Measurements from ENCODE around the gene ZNF500.

The ZNF500 gene

DNA sequence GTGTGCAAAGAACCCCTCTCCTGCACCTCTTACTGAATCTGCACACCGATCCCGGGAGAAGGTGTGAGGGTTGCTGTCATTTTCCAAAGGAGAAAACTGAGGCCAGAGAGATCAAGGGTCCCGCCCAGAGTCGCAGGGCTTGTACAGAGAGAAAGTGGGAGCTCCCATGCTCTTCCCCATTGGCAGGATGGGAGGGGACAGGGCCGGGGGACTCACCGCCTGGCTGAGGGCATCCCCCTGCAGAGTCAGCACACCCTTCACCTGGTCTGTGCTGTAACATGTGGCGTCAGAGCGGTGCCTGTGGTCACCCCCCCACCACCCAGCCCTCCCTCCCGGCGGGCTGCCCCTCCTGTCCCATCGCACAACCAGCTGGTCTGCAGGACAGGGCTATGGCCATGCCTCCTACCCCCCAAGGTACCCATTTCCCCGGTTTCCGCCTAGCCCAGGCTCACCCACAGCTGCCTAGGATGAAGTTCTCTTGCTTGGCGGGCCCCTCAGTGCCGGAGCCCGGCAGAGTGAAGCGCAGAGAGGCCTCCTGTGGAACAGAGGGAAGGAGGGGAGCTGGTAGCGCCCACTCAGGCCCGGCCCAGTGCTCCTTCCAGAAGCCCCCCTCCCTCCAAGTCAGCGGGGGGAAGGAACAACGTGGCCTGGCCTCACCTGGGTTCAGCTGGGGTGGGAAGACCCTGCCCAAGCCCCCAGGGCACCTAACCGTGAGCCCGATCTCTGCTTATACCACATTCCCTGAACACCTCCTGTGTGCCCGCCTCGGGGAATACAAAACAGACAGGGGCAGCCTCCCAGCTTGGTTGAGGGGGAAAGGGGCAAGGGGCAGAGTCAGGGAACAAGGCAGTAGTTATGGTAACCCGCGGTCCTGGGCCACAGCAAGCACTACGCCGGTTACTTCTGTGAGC, 34.3 kb upstream of the ZNF500 start:
- TF ChIP-seq, protein P1, sequence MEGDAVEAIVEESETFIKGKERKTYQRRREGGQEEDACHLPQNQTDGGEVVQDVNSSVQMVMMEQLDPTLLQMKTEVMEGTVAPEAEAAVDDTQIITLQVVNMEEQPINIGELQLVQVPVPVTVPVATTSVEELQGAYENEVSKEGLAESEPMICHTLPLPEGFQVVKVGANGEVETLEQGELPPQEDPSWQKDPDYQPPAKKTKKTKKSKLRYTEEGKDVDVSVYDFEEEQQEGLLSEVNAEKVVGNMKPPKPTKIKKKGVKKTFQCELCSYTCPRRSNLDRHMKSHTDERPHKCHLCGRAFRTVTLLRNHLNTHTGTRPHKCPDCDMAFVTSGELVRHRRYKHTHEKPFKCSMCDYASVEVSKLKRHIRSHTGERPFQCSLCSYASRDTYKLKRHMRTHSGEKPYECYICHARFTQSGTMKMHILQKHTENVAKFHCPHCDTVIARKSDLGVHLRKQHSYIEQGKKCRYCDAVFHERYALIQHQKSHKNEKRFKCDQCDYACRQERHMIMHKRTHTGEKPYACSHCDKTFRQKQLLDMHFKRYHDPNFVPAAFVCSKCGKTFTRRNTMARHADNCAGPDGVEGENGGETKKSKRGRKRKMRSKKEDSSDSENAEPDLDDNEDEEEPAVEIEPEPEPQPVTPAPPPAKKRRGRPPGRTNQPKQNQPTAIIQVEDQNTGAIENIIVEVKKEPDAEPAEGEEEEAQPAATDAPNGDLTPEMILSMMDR (IDR thresholded peaks at IDR 0.05; ENCODE audit: low read length, missing control alignments): no peak
- DNase-seq (ENCODE audit: low read depth): no peak
- H3K4me3 ChIP-seq (replicated peaks; ENCODE audit: low read depth, low read length): peak overlapping the region; percentile 66

DNA sequence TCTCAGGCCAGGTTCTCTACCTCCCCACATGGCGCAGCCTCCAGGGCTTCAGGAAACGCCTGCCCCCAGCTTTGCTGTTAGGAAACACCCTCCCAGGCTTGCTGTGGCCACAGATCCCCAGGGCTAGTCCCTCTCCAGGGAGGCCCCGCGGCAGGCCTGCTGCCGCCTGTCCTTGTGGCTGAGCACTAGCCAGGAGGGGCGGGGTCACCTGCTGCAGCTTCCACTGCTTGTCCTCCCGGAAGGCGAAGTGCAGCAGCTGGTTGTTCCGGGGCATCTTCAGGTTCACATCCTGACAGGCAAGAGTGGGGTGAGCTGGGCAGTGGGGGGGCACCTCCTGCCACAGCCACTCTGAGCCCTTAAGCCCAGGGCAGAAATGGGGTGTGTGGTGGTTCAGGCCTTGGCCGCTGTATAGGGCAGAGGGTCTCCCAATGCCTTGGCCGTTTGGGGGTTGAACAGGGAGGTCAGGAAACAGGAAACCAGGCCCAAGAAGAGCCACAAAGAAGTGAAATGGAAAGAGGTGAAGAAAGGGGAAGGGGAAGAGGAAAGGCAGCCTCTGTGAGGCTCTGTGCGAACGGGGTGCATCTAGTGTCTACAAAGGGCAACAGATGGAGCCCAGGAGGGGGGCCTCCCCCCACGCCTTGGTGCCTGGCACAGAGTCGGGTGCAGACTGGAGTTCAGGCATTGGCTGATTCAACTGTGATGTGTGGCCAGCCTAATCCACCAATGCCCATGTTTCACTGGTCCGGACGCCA, 33.5 kb upstream of the ZNF500 start:
- H3K4me3 ChIP-seq (replicated peaks; ENCODE audit: low read depth, low read length): no peak overlapping the region
- TF ChIP-seq, protein P1 (IDR thresholded peaks at IDR 0.05; ENCODE audit: low read length, missing control alignments): no peak
- no peak for DNase-seq (ENCODE audit: low read depth)

DNA sequence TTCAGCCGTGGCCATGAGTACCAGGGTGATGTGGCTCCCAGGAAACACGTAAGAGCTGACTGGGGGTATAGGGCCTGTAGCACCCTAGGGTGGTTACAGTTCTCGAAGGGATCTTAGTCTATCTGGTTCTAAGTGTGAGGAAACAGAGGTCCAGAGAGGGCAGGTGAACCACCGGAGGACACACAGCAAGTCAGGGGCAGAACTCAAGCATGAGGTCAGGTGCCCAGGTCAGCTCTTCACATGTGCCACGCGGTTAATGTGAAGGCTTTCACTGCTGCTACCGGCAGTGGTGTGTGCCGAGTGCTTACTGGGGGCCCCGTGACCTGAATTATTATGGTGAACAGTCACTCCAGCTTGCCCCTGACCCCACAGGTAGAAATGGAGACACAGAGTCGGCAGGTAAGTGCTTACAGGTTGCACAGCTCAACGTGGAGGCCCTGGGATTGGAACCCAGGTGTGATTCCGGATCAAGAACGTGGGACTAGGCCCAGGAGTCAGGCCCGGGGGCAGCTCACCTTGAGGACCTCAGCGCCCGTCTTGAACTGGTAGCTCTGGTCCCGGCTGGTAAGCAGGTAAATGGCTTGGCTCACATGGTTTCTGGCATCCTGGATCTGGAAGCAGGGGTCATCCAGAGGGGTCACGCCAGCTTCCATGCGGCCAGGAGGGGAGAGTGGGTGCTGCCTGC, 32.4 kb upstream of the ZNF500 start:
- DNase-seq (ENCODE audit: low read depth): no peak
- TF ChIP-seq, protein P1 (IDR thresholded peaks at IDR 0.05; ENCODE audit: low read length, missing control alignments): no peak
- H3K4me3 ChIP-seq (replicated peaks; ENCODE audit: low read depth, low read length): no peak overlapping the region

DNA sequence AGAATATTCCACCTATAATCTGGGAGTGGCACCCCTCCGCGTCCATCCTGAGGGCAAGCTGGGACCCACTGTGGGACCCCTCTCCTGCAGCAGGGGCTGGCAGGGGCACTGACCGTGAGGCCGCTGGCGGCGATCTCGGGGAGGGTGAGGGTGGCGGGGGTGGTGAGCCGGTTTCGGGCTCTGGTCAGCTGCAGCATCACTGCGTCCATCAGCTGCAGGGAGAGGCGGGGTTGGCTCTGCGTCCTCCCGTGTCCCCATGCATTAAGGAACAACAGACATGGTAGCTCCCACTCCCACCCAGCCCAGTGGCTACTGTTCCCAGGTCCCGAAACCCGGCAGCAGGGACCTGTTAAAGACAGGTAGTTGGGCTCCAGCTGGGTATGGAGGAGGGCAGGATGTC, 31.5 kb upstream of the ZNF500 start:
- no peak overlapping the region for H3K4me3 ChIP-seq (replicated peaks; ENCODE audit: low read depth, low read length)
- DNase-seq (ENCODE audit: low read depth): no peak
- TF ChIP-seq, protein P1 (IDR thresholded peaks at IDR 0.05; ENCODE audit: low read length, missing control alignments): no peak

DNA sequence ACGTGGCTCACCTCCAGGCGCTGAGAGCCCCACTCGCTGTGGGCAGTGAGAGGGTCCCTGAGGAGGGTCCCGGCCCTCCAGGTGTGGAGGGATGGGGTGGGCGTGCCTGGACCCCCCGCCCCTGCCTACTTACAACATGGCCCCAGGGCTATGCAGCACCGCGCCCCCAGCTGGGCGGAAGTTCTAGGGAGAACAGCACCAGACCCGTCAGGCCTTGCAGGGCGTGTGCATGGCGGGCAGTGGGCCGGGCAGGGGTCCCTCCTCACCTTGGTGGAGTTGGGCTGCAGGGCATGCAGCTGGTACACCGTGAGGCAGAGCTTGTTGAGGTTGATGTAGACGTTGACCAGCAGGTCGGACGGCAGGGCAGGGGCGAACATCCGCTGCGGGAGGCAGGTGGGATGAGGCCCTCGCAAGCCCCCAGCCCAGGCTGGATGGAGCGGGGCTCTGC, 30.9 kb upstream of the ZNF500 start:
- DNase-seq (ENCODE audit: low read depth): no peak
- TF ChIP-seq, protein P1 (IDR thresholded peaks at IDR 0.05; ENCODE audit: low read length, missing control alignments): no peak
- H3K4me3 ChIP-seq (replicated peaks; ENCODE audit: low read depth, low read length): no peak overlapping the region

DNA sequence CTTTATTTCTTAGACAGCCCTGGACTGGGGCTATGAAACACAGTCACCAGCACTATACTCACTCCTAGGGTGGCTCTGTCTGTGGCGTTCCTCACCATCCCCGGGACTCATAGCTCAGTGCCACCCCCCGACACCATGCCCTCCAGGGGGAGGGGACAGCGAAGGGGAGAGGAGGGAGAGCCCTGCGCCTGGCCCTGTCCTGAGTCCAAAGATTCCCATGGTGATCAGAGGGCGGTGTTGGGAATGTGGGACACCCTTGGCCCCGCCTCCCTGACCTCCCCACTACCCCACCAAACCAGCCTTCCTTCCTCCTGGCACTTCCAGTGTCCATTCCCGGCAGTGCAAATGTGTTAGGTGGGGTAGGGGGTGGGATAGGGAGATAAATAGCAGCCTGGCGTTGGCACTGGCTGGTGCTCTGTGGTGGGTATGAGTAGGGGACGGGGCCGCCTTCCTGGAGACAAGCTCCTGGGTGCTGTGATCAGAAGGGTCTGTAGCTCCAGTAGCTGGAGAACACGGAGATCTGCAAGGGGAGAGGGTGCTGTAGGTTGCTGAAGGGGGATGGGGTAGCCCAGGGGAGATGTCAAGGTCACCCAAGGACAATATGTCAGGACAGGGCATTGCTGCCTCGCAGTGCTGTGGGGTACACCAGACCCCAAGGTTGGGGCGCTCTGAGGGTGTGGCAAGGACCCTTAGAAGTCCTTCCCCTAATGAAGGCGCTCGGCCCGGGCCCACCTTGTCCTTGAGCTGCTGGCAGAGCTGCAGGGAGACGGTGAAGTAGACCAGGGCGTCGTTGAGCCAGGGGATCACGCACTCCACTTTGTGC, 30.2 kb upstream of the ZNF500 start:
- TF ChIP-seq, protein P1 (IDR thresholded peaks at IDR 0.05; ENCODE audit: low read length, missing control alignments): no peak
- DNase-seq (ENCODE audit: low read depth): no peak
- no peak overlapping the region for H3K4me3 ChIP-seq (replicated peaks; ENCODE audit: low read depth, low read length)
